ENCODE measurements around the gene MCAT. TPM values are rescaled to one million over a fixed set of nuclear protein-coding genes. Genes with fewer than 3 reads are reported as not detected.

Gene MCAT
- total RNA-seq, 4 donors from 2014 or later: 18.2 to 33.7 (median 31.1) TPM

DNA sequence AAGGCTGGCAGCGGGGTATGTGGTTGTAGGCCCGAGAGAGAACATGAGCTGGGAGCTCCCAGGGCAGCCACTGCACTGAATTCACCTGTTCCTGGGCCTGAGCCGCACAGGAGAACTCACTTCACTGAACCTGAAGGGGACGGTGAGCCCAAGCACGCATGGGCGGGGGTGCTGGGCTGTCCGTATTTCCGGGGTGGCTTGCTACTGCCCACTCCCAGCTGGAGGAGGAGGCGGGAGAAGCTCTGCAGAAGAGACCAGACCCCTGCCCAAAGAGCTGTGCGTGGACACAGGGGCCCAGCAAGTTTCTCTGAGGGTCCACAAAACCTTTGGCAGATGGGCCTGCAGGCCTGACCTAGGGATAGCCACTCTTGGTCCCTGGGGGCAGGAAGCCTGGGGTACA lies 38.9 kb upstream of the MCAT start:
- in situ Hi-C loops (cut with MboI; ENCODE audit: low sequenced_read_pairs in 4 of 4): no loop called here
- Histone ChIP-seq H3K27ac (no peak overlapping the region), H3K4me1 (peaks cover 10 to 12% of the 10 kb centered on the region in 2 donors), H3K9me3 (no peaks in the 10 kb centered on the region), H3K27me3 (no peaks in the 10 kb centered on the region), H3K36me3 (peaks cover 0 to 15% of the 10 kb centered on the region in 2 donors), H3K4me3 (no peak overlapping the region)
- ATAC-seq (no peak), DNase-seq (no peak)
- intact Hi-C loops (cut with DNase I; ENCODE audit: low total_unique reads): no loop called here
- TF ChIP-seq, protein P1, sequence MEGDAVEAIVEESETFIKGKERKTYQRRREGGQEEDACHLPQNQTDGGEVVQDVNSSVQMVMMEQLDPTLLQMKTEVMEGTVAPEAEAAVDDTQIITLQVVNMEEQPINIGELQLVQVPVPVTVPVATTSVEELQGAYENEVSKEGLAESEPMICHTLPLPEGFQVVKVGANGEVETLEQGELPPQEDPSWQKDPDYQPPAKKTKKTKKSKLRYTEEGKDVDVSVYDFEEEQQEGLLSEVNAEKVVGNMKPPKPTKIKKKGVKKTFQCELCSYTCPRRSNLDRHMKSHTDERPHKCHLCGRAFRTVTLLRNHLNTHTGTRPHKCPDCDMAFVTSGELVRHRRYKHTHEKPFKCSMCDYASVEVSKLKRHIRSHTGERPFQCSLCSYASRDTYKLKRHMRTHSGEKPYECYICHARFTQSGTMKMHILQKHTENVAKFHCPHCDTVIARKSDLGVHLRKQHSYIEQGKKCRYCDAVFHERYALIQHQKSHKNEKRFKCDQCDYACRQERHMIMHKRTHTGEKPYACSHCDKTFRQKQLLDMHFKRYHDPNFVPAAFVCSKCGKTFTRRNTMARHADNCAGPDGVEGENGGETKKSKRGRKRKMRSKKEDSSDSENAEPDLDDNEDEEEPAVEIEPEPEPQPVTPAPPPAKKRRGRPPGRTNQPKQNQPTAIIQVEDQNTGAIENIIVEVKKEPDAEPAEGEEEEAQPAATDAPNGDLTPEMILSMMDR (IDR thresholded peaks at IDR 0.05 in 4 of 5, conservative IDR thresholded peaks at IDR 0.05 in 1 of 5): no peak

DNA sequence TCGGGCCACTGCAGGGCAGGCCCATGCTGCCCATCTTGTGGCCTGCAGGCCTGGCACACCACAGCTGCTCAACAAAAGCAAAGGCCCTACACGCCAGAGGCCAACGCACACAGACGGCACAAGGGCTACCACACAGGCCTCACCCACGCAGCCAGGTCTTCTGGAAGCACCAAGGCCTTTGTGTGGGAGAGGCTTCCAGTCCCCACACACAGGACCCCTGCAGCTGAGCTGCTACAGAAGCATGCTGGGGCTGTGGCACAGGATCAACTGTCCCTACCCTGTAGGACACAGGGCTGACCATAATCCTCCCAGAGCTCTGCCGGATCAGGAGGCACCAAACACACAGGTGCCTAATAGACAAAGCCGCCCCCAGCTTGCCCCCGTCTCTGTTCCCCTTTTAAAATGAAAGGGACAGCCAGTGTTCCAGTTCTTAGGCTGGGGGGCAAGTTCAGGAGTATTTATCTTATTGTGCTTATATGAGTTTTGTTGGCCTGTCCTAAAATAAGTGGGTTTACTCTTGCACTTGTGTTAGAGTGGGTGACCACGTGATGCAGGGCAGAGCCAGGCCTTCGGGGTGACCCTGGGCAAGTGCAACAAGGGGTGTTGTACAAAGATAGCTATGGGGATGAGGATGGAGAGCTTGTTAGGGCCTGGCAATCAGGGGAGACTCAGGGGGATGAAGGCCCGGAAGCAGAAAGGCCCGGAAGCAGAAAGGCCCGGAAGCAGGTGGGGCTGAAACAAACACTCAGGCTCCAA lies 38.3 kb upstream of the MCAT start:
- TF ChIP-seq POLR2A (IDR thresholded peaks at IDR 0.05): no peak
- TF ChIP-seq, protein P1 (IDR thresholded peaks at IDR 0.05 in 4 of 5, conservative IDR thresholded peaks at IDR 0.05 in 1 of 5): no peak
- no peak overlapping the region for H3K4me3 ChIP-seq
- intact Hi-C loops (cut with DNase I; ENCODE audit: low total_unique reads) (no loop called here), in situ Hi-C loops (cut with MboI; ENCODE audit: low sequenced_read_pairs in 4 of 4) (no loop called here)
- ATAC-seq (no peak), DNase-seq (no peak)
- no peak overlapping the region for H3K27ac ChIP-seq
- peaks cover 10 to 12% of the 10 kb centered on the region in 2 donors for H3K4me1 ChIP-seq
- no peaks in the 10 kb centered on the region for H3K27me3 ChIP-seq
- H3K9me3 ChIP-seq: no peaks in the 10 kb centered on the region
- peaks cover 0 to 15% of the 10 kb centered on the region in 2 donors for H3K36me3 ChIP-seq

GRCh38 chr22:43180670-43181069 lies 37.5 kb upstream of the MCAT start:
- Histone ChIP-seq H3K4me1 (peaks cover 2 to 5% of the 10 kb centered on the region in 2 donors), H3K9me3 (no peaks in the 10 kb centered on the region), H3K4me3 (no peak overlapping the region), H3K36me3 (peaks cover 0 to 21% of the 10 kb centered on the region in 2 donors), H3K27ac (no peak overlapping the region), H3K27me3 (no peaks in the 10 kb centered on the region)
- in situ Hi-C loops (cut with MboI; ENCODE audit: low sequenced_read_pairs in 4 of 4): no loop called here
- DNase-seq (no peak), ATAC-seq (no peak)
- TF ChIP-seq POLR2A (IDR thresholded peaks at IDR 0.05): no peak
- TF ChIP-seq, protein P1 (IDR thresholded peaks at IDR 0.05 in 4 of 5, conservative IDR thresholded peaks at IDR 0.05 in 1 of 5): no peak
- intact Hi-C loops (cut with DNase I; ENCODE audit: low total_unique reads): no loop called here

DNA sequence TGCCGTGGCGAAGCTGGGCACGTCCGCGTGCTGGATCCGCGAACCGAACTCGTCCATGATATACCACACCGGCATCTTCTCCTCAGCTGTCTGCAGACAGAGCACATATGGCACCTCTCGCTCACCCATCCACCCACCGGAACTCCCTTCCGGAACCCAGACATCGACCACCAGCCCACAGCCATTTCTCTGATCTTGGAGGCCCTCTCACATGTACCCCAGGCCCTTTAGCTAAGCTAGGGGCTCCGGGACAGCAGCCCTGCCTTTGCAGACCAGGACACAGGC lies 36.7 kb upstream of the MCAT start:
- Histone ChIP-seq H3K27me3 (no peaks in the 10 kb centered on the region), H3K4me3 (no peak overlapping the region), H3K27ac (no peak overlapping the region), H3K4me1 (no peaks in the 10 kb centered on the region), H3K9me3 (no peaks in the 10 kb centered on the region), H3K36me3 (peaks cover 0 to 27% of the 10 kb centered on the region in 2 donors)
- intact Hi-C loops (cut with DNase I; ENCODE audit: low total_unique reads): no loop called here
- DNase-seq (no peak), ATAC-seq (no peak)
- no peak for TF ChIP-seq POLR2A (IDR thresholded peaks at IDR 0.05)
- TF ChIP-seq, protein P1 (IDR thresholded peaks at IDR 0.05 in 4 of 5, conservative IDR thresholded peaks at IDR 0.05 in 1 of 5): no peak
- in situ Hi-C loops (cut with MboI; ENCODE audit: low sequenced_read_pairs in 4 of 4): no loop called here

All from gastrocnemius medialis (tissue), 4 donors.